HEK293 (cell line): ENCODE measurements around the gene BTRC.

ENCODE experiments used
- ATF2 ChIP-seq: fragments of 450-650 bp; formaldehyde crosslinking; IDR thresholded peaks from 2 replicates; pipeline ENCODE4 v1.5.1; 2016; ENCODE audit warnings: missing biosample characterization, missing genetic modification characterization, low read depth
- CTCF ChIP-seq: fragments of 450-650 bp; formaldehyde crosslinking; IDR thresholded peaks from 2 replicates; pipeline ENCODE4 v1.5.1; 2016; ENCODE audit warnings: missing biosample characterization, missing genetic modification characterization
- GLI2 ChIP-seq: fragments of 450-650 bp; formaldehyde crosslinking; IDR thresholded peaks from 2 replicates; pipeline ENCODE4; 2017; ENCODE audit warnings: missing biosample characterization, missing genetic modification characterization, low read depth, borderline replicate concordance
- HIC1 ChIP-seq: fragments of 450-650 bp; formaldehyde crosslinking; IDR thresholded peaks from 2 replicates; pipeline ENCODE4 v1.5.1; 2016; ENCODE audit warnings: missing biosample characterization, missing genetic modification characterization
- ZBTB7A ChIP-seq: fragments of 450-650 bp; formaldehyde crosslinking; IDR thresholded peaks from 2 replicates; pipeline ENCODE4 v1.5.1; 2016; ENCODE audit warnings: low read depth, missing biosample characterization, missing genetic modification characterization
- ZFP3 ChIP-seq: fragments of 450-650 bp; formaldehyde crosslinking; IDR thresholded peaks from 2 replicates; pipeline ENCODE4 v1.5.1; 2016; ENCODE audit warnings: low read depth, missing biosample characterization, missing genetic modification characterization
- ZNF18 ChIP-seq: fragments of 450-650 bp; formaldehyde crosslinking; IDR thresholded peaks from 2 replicates; pipeline ENCODE4 v1.5.1; 2016; ENCODE audit warnings: missing biosample characterization, missing genetic modification characterization
- ZNF214 ChIP-seq: fragments of 450-650 bp; formaldehyde crosslinking; IDR thresholded peaks from 2 replicates; pipeline ENCODE4 v1.5.1; 2017; ENCODE audit warnings: missing biosample characterization, mild to moderate bottlenecking, missing genetic modification characterization, borderline replicate concordance
- ZNF423 ChIP-seq: fragments of 450-650 bp; formaldehyde crosslinking; IDR thresholded peaks from 2 replicates; pipeline ENCODE4 v1.5.1; 2016; ENCODE audit warnings: missing biosample characterization, missing genetic modification characterization
- ZNF501 ChIP-seq: fragments of 450-650 bp; formaldehyde crosslinking; IDR thresholded peaks from 2 replicates; pipeline ENCODE4 v1.5.1; 2016; ENCODE audit warnings: missing biosample characterization, missing genetic modification characterization
- ZSCAN30 ChIP-seq: fragments of 450-650 bp; IDR thresholded peaks from 2 replicates; pipeline ENCODE4 v1.5.1; 2018; ENCODE audit warnings: missing biosample characterization, mild to moderate bottlenecking, missing genetic modification characterization, moderate library complexity

- no peak for TF ChIP-seq GLI2 (tag by site-specific recombination)
- TF ChIP-seq ZBTB7A, result no peak
- TF ChIP-seq ZSCAN30 (tag by site-specific recombination), result no peak
- TF ChIP-seq ZNF501 (tag by site-specific recombination), result no peak
- TF ChIP-seq ZNF18 (tag by site-specific recombination), result no peak
- no peak for TF ChIP-seq ZFP3 (tag by site-specific recombination)
- no peak for TF ChIP-seq CTCF
- TF ChIP-seq HIC1 (tag by site-specific recombination), result no peak
- TF ChIP-seq ZNF423, result no peak
- TF ChIP-seq ZNF214, result no peak
- TF ChIP-seq ATF2, result no peak
Observed at GRCh38 chr10:101452176-101452575, 98.2 kb downstream of the BTRC start.
